22Rv1 (cell line): ENCODE measurements around the gene MAST4.

Experiments
- ZFX ChIP-seq: fragments of 450-650 bp; IDR thresholded peaks from 2 replicates; pipeline ENCODE4 v1.6.1; 2017; ENCODE audit warnings: antibody characterized with exemption, borderline replicate concordance
- TF ChIP-seq, protein P1 (sequence below): fragments of 450-650 bp; IDR thresholded peaks from 2 replicates; pipeline ENCODE4 v1.5.1; 2017; ENCODE audit warnings: mild to moderate bottlenecking

DNA sequence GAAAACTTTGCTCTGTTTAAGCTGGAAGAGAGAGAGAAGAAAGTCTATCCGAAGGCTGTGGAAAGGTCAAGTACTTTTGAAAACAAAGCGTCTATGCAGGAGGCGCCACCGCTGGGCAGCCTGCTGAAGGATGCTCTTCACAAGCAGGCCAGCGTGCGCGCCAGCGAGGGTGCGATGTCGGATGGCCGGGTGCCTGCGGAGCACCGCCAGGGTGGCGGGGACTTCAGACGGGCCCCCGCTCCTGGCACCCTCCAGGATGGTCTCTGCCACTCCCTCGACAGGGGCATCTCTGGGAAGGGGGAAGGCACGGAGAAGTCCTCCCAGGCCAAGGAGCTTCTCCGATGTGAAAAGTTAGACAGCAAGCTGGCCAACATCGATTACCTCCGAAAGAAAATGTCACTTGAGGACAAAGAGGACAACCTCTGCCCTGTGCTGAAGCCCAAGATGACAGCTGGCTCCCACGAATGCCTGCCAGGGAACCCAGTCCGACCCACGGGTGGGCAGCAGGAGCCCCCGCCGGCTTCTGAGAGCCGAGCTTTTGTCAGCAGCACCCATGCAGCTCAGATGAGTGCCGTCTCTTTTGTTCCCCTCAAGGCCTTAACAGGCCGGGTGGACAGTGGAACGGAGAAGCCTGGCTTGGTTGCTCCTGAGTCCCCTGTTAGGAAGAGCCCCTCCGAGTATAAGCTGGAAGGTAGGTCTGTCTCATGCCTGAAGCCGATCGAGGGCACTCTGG lies 567.8 kb downstream of the MAST4 start:
- TF ChIP-seq, protein P1, sequence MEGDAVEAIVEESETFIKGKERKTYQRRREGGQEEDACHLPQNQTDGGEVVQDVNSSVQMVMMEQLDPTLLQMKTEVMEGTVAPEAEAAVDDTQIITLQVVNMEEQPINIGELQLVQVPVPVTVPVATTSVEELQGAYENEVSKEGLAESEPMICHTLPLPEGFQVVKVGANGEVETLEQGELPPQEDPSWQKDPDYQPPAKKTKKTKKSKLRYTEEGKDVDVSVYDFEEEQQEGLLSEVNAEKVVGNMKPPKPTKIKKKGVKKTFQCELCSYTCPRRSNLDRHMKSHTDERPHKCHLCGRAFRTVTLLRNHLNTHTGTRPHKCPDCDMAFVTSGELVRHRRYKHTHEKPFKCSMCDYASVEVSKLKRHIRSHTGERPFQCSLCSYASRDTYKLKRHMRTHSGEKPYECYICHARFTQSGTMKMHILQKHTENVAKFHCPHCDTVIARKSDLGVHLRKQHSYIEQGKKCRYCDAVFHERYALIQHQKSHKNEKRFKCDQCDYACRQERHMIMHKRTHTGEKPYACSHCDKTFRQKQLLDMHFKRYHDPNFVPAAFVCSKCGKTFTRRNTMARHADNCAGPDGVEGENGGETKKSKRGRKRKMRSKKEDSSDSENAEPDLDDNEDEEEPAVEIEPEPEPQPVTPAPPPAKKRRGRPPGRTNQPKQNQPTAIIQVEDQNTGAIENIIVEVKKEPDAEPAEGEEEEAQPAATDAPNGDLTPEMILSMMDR: no peak
- TF ChIP-seq ZFX: no peak
